Testis (tissue), 3 donors: ENCODE results near the gene SCARB1. TPM values are rescaled to one million over a fixed set of nuclear protein-coding genes. Genes with fewer than 3 reads are reported as not detected.
A peak's percentile ranks its signal among the peaks of the same experiment; 100 is the strongest.

Experiments
- DNase-seq: peaks from one replicate; pipeline ENCODE4 v3.0.0-alpha.2; 2019
- H3K27ac ChIP-seq, 2 donors: fragments of 200-600 bp; sonication (generic); one replicate each; pipeline ENCODE4 v1.5.1; 2019
- H3K27me3 ChIP-seq: fragments of 200-600 bp; sonication (generic); one replicate; pipeline ENCODE4 v1.5.1; 2019
- H3K36me3 ChIP-seq: fragments of 200-600 bp; sonication (generic); one replicate; pipeline ENCODE4 v1.5.1; 2017; ENCODE audit warnings: low read depth; ENCODE audit errors: missing control alignments
- H3K4me1 ChIP-seq: fragments of 200-600 bp; sonication (generic); one replicate; pipeline ENCODE4 v1.5.1; 2019
- H3K4me3 ChIP-seq, 2 donors: fragments of 200-600 bp; sonication (generic); one replicate each; pipeline ENCODE4 v1.5.1; 2017 to 2019
- H3K9me3 ChIP-seq: fragments of 200-600 bp; sonication (generic); one replicate; pipeline ENCODE4 v1.5.1; 2017
- CTCF ChIP-seq, 3 experiments: fragments of 450-650 bp in 2 of 3; fragments of 200-600 bp in 1 of 3; sonication (generic) in 1 of 3; IDR thresholded peaks; one replicate each; pipeline ENCODE4 v1.5.1; 2016 to 2019; ENCODE audit warnings: antibody characterized with exemption in 3 of 3, mild to moderate bottlenecking in 2 of 3, moderate library complexity in 1 of 3
- POLR2A ChIP-seq: fragments of 450-650 bp; IDR thresholded peaks from one replicate; pipeline ENCODE4 v1.6.1; 2017; ENCODE audit warnings: antibody characterized with exemption, mild to moderate bottlenecking, moderate library complexity
- WGBS, 2 donors: methylation state at CpG; one replicate each; pipeline ENCODE4 v1.1.5; 2018; 5-methylcytosine and 5-hydroxymethylcytosine counted together
- intact Hi-C: fragments of 100-400 bp; cut with DNase I; formaldehyde crosslinking; loops from one replicate; pipeline ENCODE4 v1.15.1; 2023; ENCODE audit warnings: low total_unique reads
- polyA plus RNA-seq: library from polyadenylated mRNA; stranded (reverse); fragments of 350-450 nt; fragmentation: Illumina TruSeq; extraction: RNeasy Lipid Tissue Mini Kit (QIAGEN cat#74804); gene quantifications from one replicate; pipeline ENCODE4 v1.2.3, GENCODE V29; 2014; ENCODE audit warnings: low read depth, low replicate concordance; ENCODE audit not compliant: insufficient read depth
- total RNA-seq, 2 donors: library from RNA; depleted of rRNA; stranded (reverse); fragments of >200 nt; gene quantifications; one replicate each; pipeline ENCODE4 v1.2.3, GENCODE V29; 2016

The SCARB1 gene
- total and polyA plus RNA-seq, 3 donors from 2014 or later, result 46.9 to 116 (median 73.6) TPM

- Histone ChIP-seq H3K36me3 (no peaks in the 10 kb centered on the region), H3K9me3 (no peaks in the 10 kb centered on the region), H3K4me1 (peaks cover 28% of the 10 kb centered on the region), H3K27me3 (no peaks in the 10 kb centered on the region), H3K4me3 (no peak overlapping the region), H3K27ac (peak overlapping the region; percentile 14 to 31)
- intact Hi-C loops, result no loop called here
- 67 to 73% methylated on average over 8 of the region's 8 CpGs for WGBS, 2 donors
- DNase-seq, result no peak
- no peak for TF ChIP-seq POLR2A
- no peak for TF ChIP-seq CTCF (IDR thresholded peaks at IDR 0.05)
These were observed 46.3 kb upstream of the SCARB1 start for GRCh38 chr12:124909831-124910560.

- peak; percentile 98 for DNase-seq
- no peaks in the 10 kb centered on the region for H3K9me3 ChIP-seq
- H3K4me3 ChIP-seq, result no peak overlapping the region
- H3K4me1 ChIP-seq, result peaks cover 32% of the 10 kb centered on the region
- 3 to 10% methylated on average over 2 of the region's 2 CpGs for WGBS, 2 donors
- H3K36me3 ChIP-seq, result no peaks in the 10 kb centered on the region
- H3K27me3 ChIP-seq, result no peaks in the 10 kb centered on the region
- TF ChIP-seq POLR2A (no peak), CTCF (IDR thresholded peaks at IDR 0.05) (peak; percentile 94 to 99 (median 98))
- no peak overlapping the region for H3K27ac ChIP-seq
- intact Hi-C loops, result no loop called here
These were observed 43.1 kb upstream of the SCARB1 start for GRCh38 chr12:124906606-124907261.

- DNase-seq, result peak; percentile 96
- peak overlapping the region; percentile 77 to 79 for H3K27ac ChIP-seq
- WGBS, 2 donors, result 7 to 8% methylated on average over 15 of the region's 15 CpGs
- no peaks in the 10 kb centered on the region for H3K27me3 ChIP-seq
- H3K4me1 ChIP-seq, result peaks cover 18% of the 10 kb centered on the region
- H3K4me3 ChIP-seq, result no peak overlapping the region
- H3K36me3 ChIP-seq, result no peaks in the 10 kb centered on the region
- TF ChIP-seq POLR2A, result peak; percentile 20
- TF ChIP-seq CTCF (IDR thresholded peaks at IDR 0.05), result no peak
- intact Hi-C loops, result no loop called here
- no peaks in the 10 kb centered on the region for H3K9me3 ChIP-seq
These were observed 40.8 kb upstream of the SCARB1 start for GRCh38 chr12:124904306-124905098.

GRCh38 chr12:124902916-124903315, 39.3 kb upstream of the SCARB1 start:
- no peak overlapping the region for H3K4me3 ChIP-seq
- H3K27ac ChIP-seq, result no peak overlapping the region
- no peak for DNase-seq
- H3K9me3 ChIP-seq, result no peaks in the 10 kb centered on the region
- WGBS, 2 donors, result 89 to 94% methylated on average over 6 of the region's 6 CpGs
- TF ChIP-seq POLR2A (no peak), CTCF (IDR thresholded peaks at IDR 0.05) (no peak)
- no peaks in the 10 kb centered on the region for H3K36me3 ChIP-seq
- peaks cover 16% of the 10 kb centered on the region for H3K4me1 ChIP-seq
- no peaks in the 10 kb centered on the region for H3K27me3 ChIP-seq
- intact Hi-C loops, result no loop called here
